HG02938 (cell line): ENCODE results near the gene NR2C2AP.
A peak's percentile ranks its signal among the peaks of the same experiment; 100 is the strongest.
"Not testable (repeated sequence)": the region's sequence is repeated elsewhere in the genome, so short reads cannot be mapped to it uniquely, and the experiment has no call there.

Source experiments
- ATAC-seq: cut with Tn5 transposase; IDR thresholded peaks from one replicate; pipeline ENCODE4 v1.9.1; 2021; ENCODE audit warnings: mild to moderate bottlenecking, moderate library complexity; ENCODE audit not compliant: unreplicated experiment

Gene NR2C2AP

GRCh38 chr19:19203012-19203856 lies at the start of gene NR2C2AP:
Gene NR2C2AP, minus strand, starts transcription at chr19:19203414. Its CDS starts 354 bp downstream, at chr19:19203060.
- ATAC-seq: peak; percentile 63

GRCh38 chr19:19250196-19250801 lies 47.1 kb upstream of the NR2C2AP start:
- no peak for ATAC-seq

- no peak for ATAC-seq
These were observed 37.3 kb upstream of the NR2C2AP start for GRCh38 chr19:19240476-19240875.

- ATAC-seq: no peak
These were observed 36.5 kb upstream of the NR2C2AP start for GRCh38 chr19:19239675-19240074.

GRCh38 chr19:19238126-19238894 lies 35.1 kb upstream of the NR2C2AP start:
- ATAC-seq: no peak

GRCh38 chr19:19236173-19236572 lies 33.0 kb upstream of the NR2C2AP start:
- no peak for ATAC-seq

GRCh38 chr19:19234220-19234816 lies 31.1 kb upstream of the NR2C2AP start:
- no peak for ATAC-seq

GRCh38 chr19:19232261-19232721 lies 29.1 kb upstream of the NR2C2AP start:
- no peak for ATAC-seq

- no peak for ATAC-seq
These were observed 27.8 kb upstream of the NR2C2AP start for GRCh38 chr19:19230999-19231398.

GRCh38 chr19:19229701-19230100 lies 26.5 kb upstream of the NR2C2AP start:
- no peak for ATAC-seq

GRCh38 chr19:19227217-19227616 lies 24.0 kb upstream of the NR2C2AP start:
- no peak for ATAC-seq

GRCh38 chr19:19226663-19227062 lies 23.4 kb upstream of the NR2C2AP start:
- ATAC-seq: no peak

GRCh38 chr19:19226204-19226603 lies 23.0 kb upstream of the NR2C2AP start:
- ATAC-seq: no peak

GRCh38 chr19:19224852-19225494 lies 21.8 kb upstream of the NR2C2AP start:
- no peak for ATAC-seq

- no peak for ATAC-seq
These were observed 21.1 kb upstream of the NR2C2AP start for GRCh38 chr19:19224150-19224851.

GRCh38 chr19:19223636-19224035 lies 20.4 kb upstream of the NR2C2AP start:
- ATAC-seq: no peak

- ATAC-seq: no peak
These were observed 19.8 kb upstream of the NR2C2AP start for GRCh38 chr19:19223060-19223459.

- ATAC-seq: not testable (repeated sequence)
These were observed 17.8 kb upstream of the NR2C2AP start for GRCh38 chr19:19221000-19221399.

GRCh38 chr19:19218911-19219310 lies 15.7 kb upstream of the NR2C2AP start:
- no peak for ATAC-seq

GRCh38 chr19:19217099-19217498 lies 13.9 kb upstream of the NR2C2AP start:
- ATAC-seq: no peak
